ENCODE results near the gene ERFL. TPM values are rescaled to one million over a fixed set of nuclear protein-coding genes. Genes with fewer than 3 reads are reported as not detected.
"Not testable (repeated sequence)": the region's sequence is repeated elsewhere in the genome, so short reads cannot be mapped to it uniquely, and the experiment has no call there.

ERFL gene
- total RNA-seq, 2 donors from 2014 or later, result 0.28 to 0.41 TPM

GRCh38 chr19:41944336-41944735, 16.1 kb upstream of the ERFL start:
- Histone ChIP-seq H3K36me3 (no peaks in the 10 kb centered on the region), H3K4me1 (ENCODE audit: control insufficient read depth in 1 of 2, low read depth in 2 of 2) (peaks cover 7 to 10% of the 10 kb centered on the region in 2 donors), H3K27me3 (replicated peaks; ENCODE audit: insufficient read depth) (peaks cover 8% of the 10 kb centered on the region), H3K27ac (no peak overlapping the region), H3K9me3 (no peaks in the 10 kb centered on the region), H3K4me3 (no peak overlapping the region)
- DNase-seq (ENCODE audit: low spot score), result no peak
- no peak for TF ChIP-seq CTCF (IDR thresholded peaks at IDR 0.05)
- no peak for ATAC-seq (ENCODE audit: insufficient number of reproducible peaks, low FRiP score, low read depth)

GRCh38 chr19:41941410-41942202, 13.4 kb upstream of the ERFL start:
- ATAC-seq (ENCODE audit: insufficient number of reproducible peaks, low FRiP score, low read depth) (no peak), DNase-seq (ENCODE audit: low spot score) (no peak)
- Histone ChIP-seq H3K27ac (no peak overlapping the region), H3K9me3 (no peaks in the 10 kb centered on the region), H3K27me3 (replicated peaks; ENCODE audit: insufficient read depth) (peaks cover 8% of the 10 kb centered on the region), H3K36me3 (no peaks in the 10 kb centered on the region), H3K4me3 (no peak overlapping the region), H3K4me1 (ENCODE audit: control insufficient read depth in 1 of 2, low read depth in 2 of 2) (peaks cover 7 to 10% of the 10 kb centered on the region in 2 donors)
- TF ChIP-seq CTCF (IDR thresholded peaks at IDR 0.05), result no peak

- no peak for TF ChIP-seq CTCF (IDR thresholded peaks at IDR 0.05)
- H3K4me3 ChIP-seq, result peak overlapping the region; percentile 62
- ATAC-seq (ENCODE audit: insufficient number of reproducible peaks, low FRiP score, low read depth), result no peak
- H3K4me1 ChIP-seq (ENCODE audit: control insufficient read depth in 1 of 2, low read depth in 2 of 2), result peaks cover 7 to 10% of the 10 kb centered on the region in 2 donors
- no peak overlapping the region for H3K27ac ChIP-seq
- no peak for DNase-seq (ENCODE audit: low spot score)
- no peaks in the 10 kb centered on the region for H3K9me3 ChIP-seq
- no peaks in the 10 kb centered on the region for H3K36me3 ChIP-seq
- H3K27me3 ChIP-seq (replicated peaks; ENCODE audit: insufficient read depth), result peaks cover 8% of the 10 kb centered on the region
These were observed 12.6 kb upstream of the ERFL start for GRCh38 chr19:41940731-41941409.

GRCh38 chr19:41939861-41940730, 11.8 kb upstream of the ERFL start:
- Histone ChIP-seq H3K4me3 (peak overlapping the region; percentile 62), H3K27me3 (replicated peaks; ENCODE audit: insufficient read depth) (peaks cover 8% of the 10 kb centered on the region), H3K27ac (no peak overlapping the region), H3K9me3 (no peaks in the 10 kb centered on the region), H3K36me3 (no peaks in the 10 kb centered on the region), H3K4me1 (ENCODE audit: control insufficient read depth in 1 of 2, low read depth in 2 of 2) (peaks cover 7 to 10% of the 10 kb centered on the region in 2 donors)
- no peak for ATAC-seq (ENCODE audit: insufficient number of reproducible peaks, low FRiP score, low read depth)
- no peak for DNase-seq (ENCODE audit: low spot score)
- no peak for TF ChIP-seq CTCF (IDR thresholded peaks at IDR 0.05)

- not testable (repeated sequence) for ATAC-seq (ENCODE audit: insufficient number of reproducible peaks, low FRiP score, low read depth); H3K9me3 ChIP-seq; H3K36me3 ChIP-seq; H3K27me3 ChIP-seq (replicated peaks; ENCODE audit: insufficient read depth); H3K27ac ChIP-seq; H3K4me1 ChIP-seq (ENCODE audit: control insufficient read depth in 1 of 2, low read depth in 2 of 2); H3K4me3 ChIP-seq; DNase-seq (ENCODE audit: low spot score)
These were observed 11.0 kb upstream of the ERFL start for GRCh38 chr19:41939209-41939608.
